DND-41 (cell line): ENCODE measurements around the gene CDH5.

Experiments
- ATAC-seq: fragments of 200-7000 bp; cut with Tn5 transposase; 3 replicates; pipeline ENCODE4 v1.9.1; 2021; ENCODE audit warnings: low read depth; ENCODE audit not compliant: insufficient read depth
- DNase-seq: peaks from one replicate; pipeline ENCODE4 v3.0.0-alpha.2; 2020
- H2AFZ ChIP-seq: 2 replicates; pipeline ENCODE4 v1.6.0; 2012; ENCODE audit warnings: low read depth, low read length
- H3K27ac ChIP-seq: 2 replicates; pipeline ENCODE4 v1.5.1; 2012; ENCODE audit warnings: low read length, inconsistent platforms
- H3K27me3 ChIP-seq: fragments of 200-600 bp; sonication (generic); 2 replicates; pipeline ENCODE4 v1.6.0; 2012; ENCODE audit warnings: low read length, mild to moderate bottlenecking, inconsistent platforms; ENCODE audit not compliant: insufficient read depth, poor library complexity
- H3K36me3 ChIP-seq: 2 replicates; pipeline ENCODE4 v1.5.1; 2012; ENCODE audit warnings: low read length, inconsistent platforms; ENCODE audit not compliant: insufficient read depth
- H3K4me1 ChIP-seq: 2 replicates; pipeline ENCODE4 v1.5.1; 2012; ENCODE audit warnings: mild to moderate bottlenecking, low read length; ENCODE audit not compliant: insufficient read depth
- H3K4me2 ChIP-seq: 2 replicates; pipeline ENCODE4 v1.6.0; 2012; ENCODE audit warnings: mild to moderate bottlenecking, moderate library complexity, low read length, inconsistent platforms; ENCODE audit not compliant: insufficient read depth
- H3K4me3 ChIP-seq, 2 experiments: fragments of 200-600 bp in 1 of 2; shearing (Covaris generic) in 1 of 2; 2 replicates each; pipeline ENCODE4 v1.5.1; 2012 to 2016; ENCODE audit warnings: inconsistent platforms in 2 of 2, low read length in 2 of 2, mild to moderate bottlenecking in 2 of 2, low read depth in 1 of 2, moderate library complexity in 1 of 2
- H3K79me2 ChIP-seq: 2 replicates; pipeline ENCODE4 v1.6.0; 2012; ENCODE audit warnings: low read length, inconsistent platforms; ENCODE audit not compliant: insufficient read depth
- H3K9ac ChIP-seq: 2 replicates; pipeline ENCODE4 v1.6.0; 2012; ENCODE audit warnings: low read depth, mild to moderate bottlenecking, inconsistent platforms, low read length, moderate library complexity
- H3K9me3 ChIP-seq: 2 replicates; pipeline ENCODE4 v1.5.1; 2012; ENCODE audit warnings: low read length, moderate library complexity, mild to moderate bottlenecking, inconsistent platforms; ENCODE audit not compliant: insufficient read depth, severe bottlenecking
- H4K20me1 ChIP-seq: 2 replicates; pipeline ENCODE4 v1.6.0; 2012; ENCODE audit warnings: low read length; ENCODE audit not compliant: insufficient read depth
- EZH2 ChIP-seq: IDR thresholded peaks from 3 replicates; pipeline ENCODE4 v1.6.1; 2012; ENCODE audit warnings: borderline replicate concordance, low read depth, mild to moderate bottlenecking, moderate library complexity, low read length, inconsistent platforms; ENCODE audit not compliant: severe bottlenecking
- TF ChIP-seq, protein P1 (sequence below): IDR thresholded peaks from 2 replicates; pipeline ENCODE4 v1.5.1; 2012; ENCODE audit warnings: borderline replicate concordance, low read length, moderate library complexity, mild to moderate bottlenecking; ENCODE audit not compliant: poor library complexity, severe bottlenecking; ENCODE audit errors: extremely low read depth

Gene CDH5

DNA sequence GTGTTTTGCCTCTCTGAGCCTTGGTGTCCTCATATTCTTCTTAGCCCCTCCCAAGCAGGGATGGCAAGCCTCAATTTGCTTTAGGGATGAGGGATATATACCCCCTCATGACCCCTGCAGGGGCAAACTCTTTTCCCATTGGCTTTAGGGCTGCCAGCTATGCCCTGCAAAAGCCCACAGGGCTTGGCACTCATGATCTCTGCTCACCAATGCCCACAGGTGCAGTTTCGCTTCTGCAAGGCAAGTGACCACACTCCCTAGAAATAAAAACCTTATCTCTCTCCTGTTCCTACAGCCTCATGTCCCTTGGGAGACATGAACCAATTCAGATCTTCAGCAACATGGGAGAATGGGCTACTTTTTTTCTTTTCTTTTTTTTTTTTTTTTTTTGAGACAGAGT is 69.4 kb downstream of the CDH5 start:
- ATAC-seq = no peak
- H3K9ac ChIP-seq = no peak overlapping the region
- no peak overlapping the region for H2AFZ ChIP-seq
- TF ChIP-seq, protein P1, sequence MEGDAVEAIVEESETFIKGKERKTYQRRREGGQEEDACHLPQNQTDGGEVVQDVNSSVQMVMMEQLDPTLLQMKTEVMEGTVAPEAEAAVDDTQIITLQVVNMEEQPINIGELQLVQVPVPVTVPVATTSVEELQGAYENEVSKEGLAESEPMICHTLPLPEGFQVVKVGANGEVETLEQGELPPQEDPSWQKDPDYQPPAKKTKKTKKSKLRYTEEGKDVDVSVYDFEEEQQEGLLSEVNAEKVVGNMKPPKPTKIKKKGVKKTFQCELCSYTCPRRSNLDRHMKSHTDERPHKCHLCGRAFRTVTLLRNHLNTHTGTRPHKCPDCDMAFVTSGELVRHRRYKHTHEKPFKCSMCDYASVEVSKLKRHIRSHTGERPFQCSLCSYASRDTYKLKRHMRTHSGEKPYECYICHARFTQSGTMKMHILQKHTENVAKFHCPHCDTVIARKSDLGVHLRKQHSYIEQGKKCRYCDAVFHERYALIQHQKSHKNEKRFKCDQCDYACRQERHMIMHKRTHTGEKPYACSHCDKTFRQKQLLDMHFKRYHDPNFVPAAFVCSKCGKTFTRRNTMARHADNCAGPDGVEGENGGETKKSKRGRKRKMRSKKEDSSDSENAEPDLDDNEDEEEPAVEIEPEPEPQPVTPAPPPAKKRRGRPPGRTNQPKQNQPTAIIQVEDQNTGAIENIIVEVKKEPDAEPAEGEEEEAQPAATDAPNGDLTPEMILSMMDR = no peak
- TF ChIP-seq EZH2 = no peak
- no peaks in the 10 kb centered on the region for H3K79me2 ChIP-seq
- H3K27ac ChIP-seq = no peak overlapping the region
- H4K20me1 ChIP-seq = no peaks in the 10 kb centered on the region
- H3K4me3 ChIP-seq = no peak overlapping the region
- no peaks in the 10 kb centered on the region for H3K4me1 ChIP-seq
- H3K4me2 ChIP-seq = no peak overlapping the region
- H3K9me3 ChIP-seq = no peaks in the 10 kb centered on the region
- DNase-seq = no peak
- peaks cover 5% of the 10 kb centered on the region for H3K27me3 ChIP-seq
- H3K36me3 ChIP-seq = no peaks in the 10 kb centered on the region

DNA sequence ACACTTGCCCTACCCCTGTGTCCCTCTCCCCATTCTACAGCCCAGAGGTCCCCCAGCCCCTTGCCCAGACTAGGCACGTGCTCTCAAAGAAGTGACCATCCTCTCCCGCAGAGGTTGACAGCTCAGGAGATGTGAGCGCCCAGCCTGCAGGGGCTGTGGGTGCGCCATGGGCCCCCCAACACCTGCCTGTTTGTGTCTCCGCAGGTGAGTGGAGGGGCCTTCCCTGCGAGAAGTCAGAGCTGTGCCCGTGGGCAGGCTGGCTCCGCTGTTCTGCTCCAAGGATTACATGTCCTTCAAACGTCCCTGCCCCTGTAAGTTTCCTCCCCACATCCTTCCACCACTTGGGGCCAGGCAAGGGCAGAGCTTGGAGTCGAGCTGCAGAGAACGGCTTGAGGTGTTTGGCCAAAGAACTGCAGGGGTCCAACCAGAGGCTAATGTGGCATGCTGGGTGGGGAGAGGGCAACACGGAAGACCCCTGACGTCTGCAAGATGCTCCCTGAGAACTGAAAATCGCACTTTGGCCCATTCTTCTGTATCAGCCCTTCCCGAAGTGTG is 71.0 kb downstream of the CDH5 start:
- no peak overlapping the region for H3K9ac ChIP-seq
- peaks cover 3% of the 10 kb centered on the region for H3K27me3 ChIP-seq
- DNase-seq = no peak
- no peaks in the 10 kb centered on the region for H3K36me3 ChIP-seq
- ATAC-seq = no peak
- H3K4me1 ChIP-seq = no peaks in the 10 kb centered on the region
- H2AFZ ChIP-seq = no peak overlapping the region
- no peak overlapping the region for H3K4me3 ChIP-seq
- no peak overlapping the region for H3K4me2 ChIP-seq
- H3K79me2 ChIP-seq = no peaks in the 10 kb centered on the region
- no peaks in the 10 kb centered on the region for H4K20me1 ChIP-seq
- H3K9me3 ChIP-seq = no peaks in the 10 kb centered on the region
- H3K27ac ChIP-seq = no peak overlapping the region
- TF ChIP-seq, protein P1 = no peak
- TF ChIP-seq EZH2 = no peak

DNA sequence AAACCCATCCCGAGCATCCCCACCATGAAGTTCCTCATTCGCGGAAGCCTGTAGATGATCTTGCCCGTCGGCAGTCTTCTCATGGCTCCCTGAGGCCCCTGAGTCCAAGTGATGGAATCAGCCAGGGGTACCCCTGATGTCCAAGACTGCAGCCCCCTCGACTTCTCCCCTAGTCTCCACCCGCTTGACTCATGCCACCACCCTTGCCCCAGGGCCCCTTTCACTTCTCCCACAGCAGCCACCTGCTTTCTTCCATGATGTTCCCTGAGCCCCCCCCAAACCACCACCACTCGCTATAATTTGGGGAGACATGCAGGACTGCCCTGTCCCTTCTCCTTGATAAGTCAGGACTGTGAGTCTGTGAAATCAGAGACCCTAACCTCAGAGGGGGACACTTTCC is 72.0 kb downstream of the CDH5 start:
- no peak overlapping the region for H3K4me2 ChIP-seq
- H3K27me3 ChIP-seq = no peaks in the 10 kb centered on the region
- H4K20me1 ChIP-seq = no peaks in the 10 kb centered on the region
- H3K4me1 ChIP-seq = no peaks in the 10 kb centered on the region
- no peaks in the 10 kb centered on the region for H3K79me2 ChIP-seq
- H3K36me3 ChIP-seq = no peaks in the 10 kb centered on the region
- H3K9ac ChIP-seq = no peak overlapping the region
- H3K9me3 ChIP-seq = no peaks in the 10 kb centered on the region
- no peak overlapping the region for H2AFZ ChIP-seq
- ATAC-seq (no peak), DNase-seq (no peak)
- H3K27ac ChIP-seq = no peak overlapping the region
- TF ChIP-seq, protein P1 = no peak
- TF ChIP-seq EZH2 = no peak
- H3K4me3 ChIP-seq = no peak overlapping the region

DNA sequence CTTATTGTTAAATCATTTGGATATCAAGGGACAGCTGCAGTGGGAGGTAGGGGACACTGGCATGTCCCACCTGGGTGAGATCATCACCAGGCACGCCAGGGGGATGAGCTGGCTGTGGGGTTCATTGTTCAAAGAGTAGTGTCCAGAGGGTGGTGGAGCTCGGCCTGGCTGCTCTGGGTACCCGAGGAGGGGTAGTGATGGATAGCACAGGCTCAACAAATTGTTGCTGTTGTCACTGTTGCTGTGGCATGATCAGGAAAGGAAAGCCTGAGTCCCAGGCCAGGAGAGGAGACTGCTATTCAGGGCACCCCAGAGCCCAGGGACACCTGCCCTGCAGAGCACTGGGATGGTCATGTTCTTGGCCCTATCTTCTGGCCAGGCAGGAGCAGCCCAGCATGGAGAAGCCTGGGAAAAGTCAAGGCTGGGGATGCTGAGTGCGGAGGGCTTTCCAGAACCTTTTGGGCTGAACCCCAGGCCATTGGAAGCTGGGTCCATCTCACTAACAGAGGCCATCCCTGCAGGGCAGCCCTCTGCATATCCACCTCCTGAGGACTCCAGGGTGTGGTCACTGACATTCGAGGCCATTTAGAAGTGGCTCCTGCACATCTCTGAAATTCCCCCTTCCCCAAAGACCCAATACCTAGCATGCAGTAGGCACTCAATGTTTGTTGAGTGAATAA is 72.7 kb downstream of the CDH5 start:
- no peak overlapping the region for H2AFZ ChIP-seq
- TF ChIP-seq EZH2 = no peak
- TF ChIP-seq, protein P1 = no peak

More for the DNA sequence above, 72.7 kb downstream of the CDH5 start:
- Histone ChIP-seq H3K79me2 (no peaks in the 10 kb centered on the region), H3K4me3 (no peak overlapping the region), H3K36me3 (no peaks in the 10 kb centered on the region), H3K4me1 (no peaks in the 10 kb centered on the region), H3K9me3 (no peaks in the 10 kb centered on the region), H3K9ac (no peak overlapping the region), H3K27ac (no peak overlapping the region), H3K27me3 (no peaks in the 10 kb centered on the region), H3K4me2 (no peak overlapping the region), H4K20me1 (no peaks in the 10 kb centered on the region)
- DNase-seq (no peak), ATAC-seq (no peak)
